ENCODE measurements around the gene MROH2A. TPM values are rescaled to one million over a fixed set of nuclear protein-coding genes. Genes with fewer than 3 reads are reported as not detected.

Gene MROH2A, protein sequence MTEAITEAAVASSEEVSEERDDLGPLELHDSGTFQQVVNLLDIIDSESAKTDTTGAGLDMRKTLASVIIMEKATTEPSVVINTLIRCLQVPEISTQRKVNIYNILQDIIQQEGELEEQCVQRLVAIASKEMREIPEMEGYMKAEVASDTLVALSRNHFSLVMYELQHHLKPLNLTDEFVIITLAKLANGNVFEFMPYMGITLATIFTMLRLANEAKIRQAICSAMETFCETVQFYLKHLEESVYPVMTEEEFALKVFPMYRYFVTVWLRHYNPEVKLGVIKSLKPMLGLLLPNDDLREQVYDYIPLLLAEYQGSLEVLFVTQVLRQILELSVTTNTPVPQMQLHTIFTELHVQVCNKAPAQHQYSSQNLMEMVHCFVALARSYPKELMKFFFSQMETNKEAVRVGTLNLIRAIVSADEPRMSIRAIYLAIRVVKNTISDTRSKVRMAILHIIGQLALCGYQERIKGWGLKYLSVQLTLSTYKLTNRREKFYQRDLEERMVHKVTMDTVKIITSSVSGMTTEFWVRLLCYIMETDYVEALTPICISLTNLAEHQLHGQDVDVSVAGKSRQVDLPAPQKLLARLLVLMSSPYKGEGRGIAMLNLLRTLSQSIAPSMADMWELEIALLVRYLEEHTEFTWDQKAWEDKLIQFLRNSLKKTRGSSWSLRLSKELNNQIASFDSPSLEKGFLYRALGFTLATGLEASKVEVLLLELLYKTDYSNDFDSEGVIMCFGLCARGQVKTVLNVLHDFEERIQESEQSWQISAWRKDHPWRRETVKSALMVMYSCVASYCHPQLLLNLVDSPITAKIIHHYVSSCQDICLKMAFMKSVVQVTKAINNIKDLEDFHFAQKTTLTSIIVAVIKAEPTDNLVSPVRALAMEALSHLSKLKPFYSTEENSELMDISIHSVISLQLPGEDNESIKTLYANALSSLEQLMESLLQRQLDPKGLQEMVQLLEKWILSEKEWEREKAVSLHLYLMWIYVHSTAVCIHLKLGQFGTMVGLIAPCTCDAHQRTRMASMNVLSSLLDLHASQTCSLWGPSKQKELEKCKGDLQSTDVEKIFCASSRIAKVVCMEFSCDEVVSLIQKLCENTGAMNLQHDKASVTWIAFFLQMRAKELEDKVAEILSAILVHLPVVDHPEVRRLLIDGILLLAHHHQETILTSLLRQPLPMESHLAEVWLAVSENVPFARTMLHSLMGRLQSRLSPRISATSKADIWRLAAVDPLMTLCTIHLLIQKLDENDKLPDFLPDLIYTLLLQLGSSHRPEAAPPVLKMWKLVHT (N-terminal part only)
- under 0.01 and 0.14 TPM in 2 replicates for total RNA-seq

DNA sequence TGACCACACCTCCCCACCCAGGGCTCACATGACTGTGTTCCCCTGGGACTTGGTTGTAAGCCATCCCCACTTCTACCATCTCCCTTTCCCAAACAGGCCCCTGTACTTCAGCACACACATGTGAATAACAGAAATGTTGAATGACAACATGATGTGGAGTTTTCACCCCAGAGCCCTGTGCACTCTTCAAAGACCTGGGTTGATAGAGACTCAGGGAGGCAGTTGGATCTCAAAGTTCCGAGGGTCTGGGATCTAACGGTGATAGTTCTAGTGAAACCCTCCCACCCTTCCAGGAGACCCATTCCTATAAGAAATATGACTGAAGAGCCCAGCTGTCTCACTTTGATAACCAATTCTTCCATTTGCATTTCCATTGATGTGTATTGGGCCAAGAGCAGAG, at the start of gene MROH2A:
MROH2A (plus strand) TSS at position 301 of the 400 bp plus-strand sequence. CDS start 1,029 bp downstream, outside the sequence.

GRCh38 chr2:233728723-233729301, 49.3 kb upstream of the MROH2A start, which contains the start of gene UGT1A3:
Gene UGT1A3, plus strand, starts transcription at chr2:233729042. Its CDS starts 85 bp downstream, at chr2:233729127.

GRCh38 chr2:233760043-233760442, 18.1 kb upstream of the MROH2A start, which contains the start of gene UGT1A1:
Gene UGT1A1, plus strand, starts transcription at chr2:233760270. Its CDS starts 18 bp downstream, at chr2:233760288.

DNA sequence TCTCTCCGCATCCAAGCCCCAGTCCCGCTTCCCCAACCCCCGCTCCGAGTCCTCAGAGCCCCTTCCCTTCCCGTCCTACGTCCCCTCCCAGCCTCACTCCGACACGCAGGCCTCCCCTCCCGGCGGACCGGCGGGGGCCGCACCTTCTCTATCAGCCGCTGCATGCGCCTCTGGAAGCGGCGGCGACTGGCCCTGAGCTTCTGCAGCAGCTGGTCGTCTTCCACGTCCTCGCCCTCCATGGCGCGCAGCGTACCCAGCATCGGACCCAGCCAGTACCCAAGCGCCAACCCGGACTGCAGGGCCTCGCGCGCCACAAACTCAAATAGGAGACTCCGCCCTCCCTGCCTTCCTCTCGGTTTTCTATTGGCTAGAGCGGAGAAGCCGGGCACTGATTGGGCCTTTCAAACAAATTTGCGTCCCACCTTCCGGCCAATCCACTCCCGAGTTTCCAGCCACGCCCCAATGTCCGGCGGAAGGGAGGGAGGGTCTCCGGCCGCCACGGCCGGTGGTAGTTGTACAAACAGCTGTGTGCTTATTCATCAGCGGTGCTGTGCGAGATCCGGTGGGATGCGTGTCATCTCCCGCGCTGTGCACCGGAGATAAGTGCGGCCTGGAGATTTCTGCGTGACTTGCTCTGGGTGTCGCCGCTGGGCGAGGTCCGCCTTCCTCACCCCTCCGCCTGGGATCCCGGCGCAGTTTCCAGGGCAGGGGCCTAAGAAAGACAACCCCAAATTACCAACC, 76.3 kb downstream of the MROH2A start, which contains the start of gene HJURP:
HJURP (minus strand) TSS at position 295 of the 741 bp plus-strand sequence; CDS start at position 260, 35 bp downstream.

GRCh38 chr2:233867993-233868532, 89.9 kb downstream of the MROH2A start, which contains the start of gene MSL3B:
Gene MSL3B, minus strand, starts transcription at chr2:233868386.

Other genes starting within 250 kb of the MROH2A start
- 38.1 TPM in 2 replicates for gene USP40, start 211.5 kb upstream of the MROH2A start, total RNA-seq
- 0.37 and 0.71 TPM in 2 replicates for gene UGT1A8, start 160.7 kb upstream of the MROH2A start, total RNA-seq
- 0.43 and 0.83 TPM in 2 replicates for gene UGT1A10, start 141.9 kb upstream of the MROH2A start, total RNA-seq
- under 0.01 TPM in 1 of 2 replicates, not detected in the other for gene UGT1A9, start 106.4 kb upstream of the MROH2A start, total RNA-seq
- 0.28 and 0.46 TPM in 2 replicates for gene UGT1A7, start 96.4 kb upstream of the MROH2A start, total RNA-seq
- 0.09 and 0.28 TPM in 2 replicates for gene UGT1A6, start 85.4 kb upstream of the MROH2A start, total RNA-seq
- gene UGT1A5, start 65.4 kb upstream of the MROH2A start, total RNA-seq, result not detected in 2 replicates
- not detected in 2 replicates for gene UGT1A4, start 59.6 kb upstream of the MROH2A start, total RNA-seq
- not detected in 2 replicates for gene UGT1A3, start 49.3 kb upstream of the MROH2A start, total RNA-seq
- gene UGT1A1, start 18.1 kb upstream of the MROH2A start, total RNA-seq, result not detected in 2 replicates
- gene HJURP, start 76.2 kb downstream of the MROH2A start, total RNA-seq, result 1.9 and 2.4 TPM in 2 replicates
- gene TRPM8, start 139.0 kb downstream of the MROH2A start, total RNA-seq, result under 0.01 TPM in 1 of 2 replicates, not detected in the other